ENCODE measurements around the gene BNIP3.

DNA sequence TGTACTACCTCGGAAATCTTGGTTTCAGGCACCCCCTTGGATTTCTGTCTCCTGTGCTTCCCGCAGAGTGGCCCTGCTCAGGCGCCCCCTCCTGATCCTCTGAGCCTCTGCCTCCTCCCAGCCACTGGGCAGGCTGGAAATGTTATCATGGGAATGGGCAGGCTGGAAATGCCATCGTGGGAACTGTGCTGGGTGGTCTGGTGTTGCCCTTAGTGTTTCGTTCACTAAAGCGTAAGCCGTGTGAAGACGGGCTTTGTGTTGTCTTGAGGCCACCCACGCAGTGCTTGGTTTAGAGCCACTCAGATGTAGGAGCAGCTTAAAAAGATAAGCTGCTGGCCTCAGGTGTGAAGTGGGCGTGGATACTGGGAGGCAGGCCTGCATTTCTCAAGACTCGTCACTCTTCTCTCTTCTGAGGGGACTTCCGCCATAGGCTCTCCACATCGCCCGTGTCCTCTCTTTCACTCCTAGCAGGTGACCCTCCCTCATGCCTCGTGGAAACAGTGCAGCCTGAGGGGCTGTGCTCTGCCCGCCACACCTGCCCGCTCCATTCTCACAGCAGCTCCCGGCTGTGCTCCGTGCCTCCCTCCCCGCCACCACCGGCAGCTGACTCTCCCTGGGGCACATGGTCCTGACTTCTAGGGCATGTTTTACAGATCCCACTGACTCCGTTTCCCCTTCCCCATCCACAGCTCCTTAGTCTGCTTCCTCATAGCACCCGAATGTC is 52.4 kb downstream of the BNIP3 start:
- TF ChIP-seq, protein P1, sequence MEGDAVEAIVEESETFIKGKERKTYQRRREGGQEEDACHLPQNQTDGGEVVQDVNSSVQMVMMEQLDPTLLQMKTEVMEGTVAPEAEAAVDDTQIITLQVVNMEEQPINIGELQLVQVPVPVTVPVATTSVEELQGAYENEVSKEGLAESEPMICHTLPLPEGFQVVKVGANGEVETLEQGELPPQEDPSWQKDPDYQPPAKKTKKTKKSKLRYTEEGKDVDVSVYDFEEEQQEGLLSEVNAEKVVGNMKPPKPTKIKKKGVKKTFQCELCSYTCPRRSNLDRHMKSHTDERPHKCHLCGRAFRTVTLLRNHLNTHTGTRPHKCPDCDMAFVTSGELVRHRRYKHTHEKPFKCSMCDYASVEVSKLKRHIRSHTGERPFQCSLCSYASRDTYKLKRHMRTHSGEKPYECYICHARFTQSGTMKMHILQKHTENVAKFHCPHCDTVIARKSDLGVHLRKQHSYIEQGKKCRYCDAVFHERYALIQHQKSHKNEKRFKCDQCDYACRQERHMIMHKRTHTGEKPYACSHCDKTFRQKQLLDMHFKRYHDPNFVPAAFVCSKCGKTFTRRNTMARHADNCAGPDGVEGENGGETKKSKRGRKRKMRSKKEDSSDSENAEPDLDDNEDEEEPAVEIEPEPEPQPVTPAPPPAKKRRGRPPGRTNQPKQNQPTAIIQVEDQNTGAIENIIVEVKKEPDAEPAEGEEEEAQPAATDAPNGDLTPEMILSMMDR (IDR thresholded peaks at IDR 0.05; ENCODE audit: poor library complexity) = no peak
- TF ChIP-seq EZH2 (IDR thresholded peaks at IDR 0.05; ENCODE audit: borderline replicate concordance) (no peak), EZH2phosphoT487 (IDR thresholded peaks at IDR 0.05; ENCODE audit: low read depth, severe bottlenecking, unreplicated experiment) (no peak)

All from hepatocyte (in vitro differentiated cells).